Muscle of back (tissue), 11 donors: ENCODE measurements around the gene NKIRAS2. TPM values are rescaled to one million over a fixed set of nuclear protein-coding genes. Genes with fewer than 3 reads are reported as not detected.
A peak's percentile ranks its signal among the peaks of the same experiment; 100 is the strongest.
"Not testable (repeated sequence)": the region's sequence is repeated elsewhere in the genome, so short reads cannot be mapped to it uniquely, and the experiment has no call there.

Experiments used
- DNase-seq, 3 donors: peaks; one replicate each; pipeline versions ENCODE4 v3.0.0 to v3.0.0-alpha.2; 2013
- polyA plus RNA-seq, 10 donors: library from polyadenylated mRNA; unstranded; fragments of 120-200 nt; gene quantifications; one replicate each; pipeline ENCODE4 v1.2.1, GENCODE V29; 2013; ENCODE audit not compliant: insufficient read length in 10 of 10

Gene NKIRAS2
- polyA plus RNA-seq, 10 donors = 32.9 to 50.9 (median 41.2) TPM

DNA sequence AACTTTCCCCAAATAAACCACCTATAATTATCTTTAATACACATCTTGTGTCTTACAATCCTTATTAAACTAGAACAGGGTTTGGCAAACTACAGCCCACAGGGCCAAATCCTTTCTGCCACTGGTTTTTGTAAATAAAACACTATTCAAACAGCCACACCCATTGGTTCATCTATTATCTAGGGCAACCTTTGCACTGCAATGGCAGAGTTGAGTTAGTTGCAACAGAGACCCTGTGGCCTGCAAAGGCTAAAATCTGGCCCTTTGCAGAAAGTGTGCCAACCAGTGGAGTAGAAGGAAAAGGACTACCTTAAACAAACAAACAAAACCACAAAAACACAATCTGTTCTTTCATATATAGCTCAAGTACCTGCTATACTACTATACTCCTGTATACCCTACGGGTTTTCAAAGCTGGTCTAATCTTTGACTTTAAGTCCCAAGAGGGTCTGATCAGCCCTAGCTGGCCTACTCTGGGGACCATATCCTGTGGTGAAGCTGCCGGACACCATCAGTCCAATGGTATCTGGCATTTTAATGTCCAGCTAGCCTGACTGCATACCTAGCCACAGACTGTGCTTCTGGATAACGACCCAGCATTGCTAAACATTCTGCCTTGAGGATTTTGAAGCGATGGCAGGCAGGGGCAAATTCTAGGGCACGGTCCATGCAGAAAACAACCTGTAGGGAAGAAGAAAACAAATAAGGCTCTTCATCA, 30.0 kb upstream of the NKIRAS2 start:
- DNase-seq = no peak

- DNase-seq = peak; percentile 28 to 56 (median 33)
Measured at GRCh38 chr17:41992576-41992975, 27.3 kb upstream of the NKIRAS2 start.

- DNase-seq = no peak
Measured at GRCh38 chr17:41996855-41997164, 23.1 kb upstream of the NKIRAS2 start.

- no peak for DNase-seq
Measured at GRCh38 chr17:41998497-41998896, 21.4 kb upstream of the NKIRAS2 start.

- no peak for DNase-seq
Measured at GRCh38 chr17:42000413-42001133, 19.3 kb upstream of the NKIRAS2 start.

- no peak for DNase-seq
Measured at GRCh38 chr17:42001729-42002128, 18.2 kb upstream of the NKIRAS2 start.

GRCh38 chr17:42002175-42002791, 17.6 kb upstream of the NKIRAS2 start:
- no peak for DNase-seq

DNA sequence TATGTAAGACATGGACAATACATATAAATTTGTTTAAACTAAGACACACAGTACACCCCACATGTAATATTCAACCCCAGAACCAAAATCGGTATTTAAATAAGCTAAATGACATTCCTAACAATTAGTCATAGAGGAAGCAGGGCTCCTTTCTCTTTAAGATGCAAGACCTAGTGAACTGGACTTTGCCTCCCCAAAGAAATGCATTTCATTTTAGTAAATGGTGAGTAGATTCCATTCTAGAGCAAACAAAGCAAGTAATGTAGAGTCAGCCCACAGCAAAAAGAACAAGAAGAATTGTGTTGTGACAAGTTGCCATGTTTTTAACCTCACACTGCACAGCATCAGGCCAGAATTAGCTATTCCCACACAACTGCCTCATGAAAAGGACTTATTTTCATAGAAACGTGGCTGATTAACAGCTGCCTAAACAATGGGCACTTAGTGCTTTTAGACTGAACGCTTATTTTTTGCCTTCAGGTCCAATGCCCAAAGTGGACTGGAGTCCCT, 17.0 kb upstream of the NKIRAS2 start:
- DNase-seq = no peak

DNA sequence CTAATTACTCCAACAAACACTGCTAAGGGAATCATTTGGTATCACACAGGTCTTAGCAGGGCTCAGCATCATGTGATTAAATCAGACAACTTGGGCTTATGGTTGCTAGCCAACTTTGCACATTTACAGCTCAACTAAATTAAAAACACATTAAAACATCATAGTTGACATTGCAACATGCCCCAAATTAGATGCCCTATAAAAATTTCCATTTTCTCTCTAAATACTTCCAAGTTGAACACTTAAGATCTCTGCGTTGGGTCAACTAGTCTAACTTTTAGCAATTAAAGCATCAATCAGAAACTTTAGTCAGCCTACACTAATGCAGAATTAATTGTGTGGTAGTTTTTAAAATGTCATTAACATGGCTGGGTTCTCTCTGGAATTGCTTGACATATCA, 14.7 kb upstream of the NKIRAS2 start:
- DNase-seq = no peak

- no peak for DNase-seq
Measured at GRCh38 chr17:42009170-42009569, 10.7 kb upstream of the NKIRAS2 start.

- not testable (repeated sequence) for DNase-seq
Measured at GRCh38 chr17:42010266-42010680, 9.6 kb upstream of the NKIRAS2 start.

DNA sequence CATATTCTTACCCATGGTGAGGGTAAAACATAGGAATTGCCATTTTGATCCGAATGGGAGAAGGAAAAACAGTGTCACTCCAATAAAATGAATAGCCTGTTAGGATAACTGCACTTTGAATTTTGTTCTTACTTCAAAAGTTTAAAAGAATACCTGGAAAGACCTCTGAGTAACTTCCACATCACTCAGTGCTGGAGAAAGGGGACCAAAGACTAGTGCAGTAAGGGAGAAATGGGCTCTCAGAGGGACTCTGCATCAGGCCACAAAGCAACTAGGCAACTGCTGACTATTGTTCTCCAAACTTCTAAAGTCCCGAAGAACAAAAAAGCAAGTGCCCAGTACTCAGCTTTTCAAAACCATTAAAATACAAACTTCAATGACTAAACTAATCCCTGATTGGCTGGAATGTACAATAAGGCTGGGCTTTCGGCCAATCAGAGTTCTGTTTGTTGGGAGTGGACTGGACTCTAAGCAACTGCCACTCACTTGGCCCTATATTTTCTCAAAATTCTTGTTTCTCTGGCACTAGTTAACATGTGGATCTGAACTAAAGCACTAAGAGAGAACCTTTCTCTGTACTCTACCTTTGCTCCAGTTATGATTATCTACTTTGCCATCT, 8.9 kb upstream of the NKIRAS2 start:
- no peak for DNase-seq

DNA sequence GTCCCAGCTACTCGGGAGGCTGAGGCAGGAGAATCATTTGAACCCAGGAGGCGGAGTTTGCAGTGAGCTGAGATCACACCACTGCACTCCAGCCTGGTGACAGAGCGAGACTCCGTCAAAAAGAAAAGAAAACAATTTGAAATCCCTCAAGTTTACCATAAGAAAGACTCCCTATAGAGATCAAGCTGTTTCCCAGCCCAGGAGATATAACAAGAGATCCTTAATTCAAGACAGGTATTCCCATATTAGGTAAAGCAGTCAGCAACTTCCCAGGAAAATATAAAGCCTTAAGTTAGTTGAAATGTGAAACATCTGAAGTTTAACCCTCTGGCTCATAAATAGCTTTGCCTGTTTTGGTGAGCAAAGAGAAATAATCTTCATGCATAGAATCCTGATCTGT, 7.5 kb upstream of the NKIRAS2 start:
- DNase-seq = not testable (repeated sequence)

DNA sequence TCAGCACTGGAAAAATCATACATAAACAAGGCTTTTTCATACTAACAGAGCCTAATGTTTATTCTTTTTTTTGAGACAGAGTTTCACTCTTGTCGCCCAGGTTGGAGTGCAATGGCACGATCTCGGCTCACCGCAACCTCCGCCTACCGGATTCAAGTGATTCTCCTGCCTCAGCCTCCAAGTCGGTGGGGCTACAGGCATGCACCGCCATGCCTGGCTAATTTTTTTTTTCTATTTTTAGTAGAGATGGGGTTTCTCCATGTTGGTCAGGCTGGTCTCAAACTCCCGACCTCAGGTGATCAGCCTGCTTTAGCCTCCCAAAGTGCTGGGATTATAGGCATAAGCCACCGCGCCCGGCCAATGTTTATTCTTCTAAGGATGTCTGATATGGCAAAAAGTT, 6.2 kb upstream of the NKIRAS2 start:
- DNase-seq = not testable (repeated sequence)

DNA sequence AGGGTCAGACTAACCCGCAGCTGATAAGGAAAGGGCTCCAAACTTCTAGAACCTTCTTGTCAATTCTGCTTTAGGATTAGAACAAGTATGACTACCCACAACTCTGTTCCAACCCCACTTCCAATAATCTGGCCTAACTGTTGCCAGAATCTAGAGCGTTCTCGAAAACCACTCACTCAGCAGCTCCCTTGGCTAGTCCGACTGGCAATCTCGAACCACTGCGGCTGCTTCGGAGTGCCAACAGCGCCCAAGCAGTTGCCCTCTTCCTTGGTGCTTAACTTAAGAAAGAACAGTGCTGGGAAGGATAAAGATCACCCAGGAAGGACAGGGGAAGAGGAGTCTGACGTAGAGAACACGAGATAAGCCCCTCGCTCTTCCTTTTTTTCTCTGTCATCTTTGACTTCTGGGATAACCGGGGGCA, 3.5 kb upstream of the NKIRAS2 start:
- DNase-seq = no peak

DNA sequence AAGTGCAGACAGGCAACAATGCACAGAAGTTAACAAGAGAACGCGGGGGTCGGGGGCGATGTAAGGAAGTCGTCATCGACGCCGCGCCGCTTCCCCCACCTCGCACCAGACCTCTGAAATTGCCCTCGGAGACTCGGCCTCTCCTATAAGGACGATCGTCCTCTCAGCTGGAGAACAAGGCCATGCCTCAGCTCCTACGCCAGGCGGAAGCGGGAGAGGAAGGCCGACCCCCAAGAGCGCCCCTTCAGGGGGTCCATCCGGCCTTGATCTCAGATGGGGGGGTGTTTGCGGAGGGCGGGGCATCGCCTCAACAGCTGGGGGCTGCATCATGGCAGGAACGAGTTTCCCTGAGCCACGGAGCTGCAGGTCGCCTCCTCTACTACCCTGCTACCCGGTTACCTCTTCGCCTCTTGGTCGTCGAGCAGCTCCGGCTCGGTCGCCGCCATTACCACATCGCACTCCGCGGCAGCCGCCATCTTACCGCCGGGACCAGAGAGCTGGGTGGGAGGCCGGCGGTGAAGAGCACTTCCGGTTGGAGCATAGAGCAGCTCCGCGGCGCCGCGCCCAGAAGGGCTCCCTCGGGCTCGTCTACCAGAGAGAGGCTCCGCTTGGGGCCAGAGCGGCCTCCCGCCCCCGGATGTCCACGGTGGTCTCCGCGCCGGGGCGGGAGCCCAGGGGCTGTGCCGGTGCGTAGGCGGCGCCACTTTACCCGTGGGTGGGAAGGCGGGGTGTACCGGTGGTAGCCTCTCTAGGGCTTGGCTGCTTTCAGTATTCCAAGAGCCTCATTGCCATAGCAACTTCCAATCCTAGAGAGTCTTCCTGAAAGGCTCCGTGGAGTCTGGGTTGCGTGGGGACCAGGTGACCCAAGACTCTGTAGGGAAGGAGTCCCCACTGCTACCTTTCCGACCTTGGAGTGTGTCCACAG, 2.7 kb upstream of the NKIRAS2 start, which contains the start of gene DNAJC7:
Gene DNAJC7, minus strand, starts transcription at position 499 of the 925 bp plus-strand sequence. Its CDS starts 23 bp downstream, at position 476.
- DNase-seq = peak; percentile 91 to 97 (median 95)

DNA sequence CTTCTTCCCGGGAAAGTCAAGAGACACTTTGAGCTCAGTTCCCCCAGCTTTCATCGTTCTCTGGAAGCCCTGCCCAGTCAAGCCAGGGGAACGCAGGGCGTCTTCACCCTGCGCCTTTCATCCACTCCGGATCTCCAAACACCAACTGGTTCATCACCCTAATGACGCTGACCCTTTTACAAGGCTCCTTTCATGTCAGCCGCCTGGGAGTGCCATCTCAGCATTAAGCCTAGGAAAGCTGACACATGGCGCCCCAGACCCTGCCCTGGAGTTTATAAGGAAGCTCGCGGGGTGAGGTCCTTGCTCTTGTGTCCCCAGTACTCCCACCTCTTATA, 2.1 kb upstream of the NKIRAS2 start:
- no peak for DNase-seq

DNA sequence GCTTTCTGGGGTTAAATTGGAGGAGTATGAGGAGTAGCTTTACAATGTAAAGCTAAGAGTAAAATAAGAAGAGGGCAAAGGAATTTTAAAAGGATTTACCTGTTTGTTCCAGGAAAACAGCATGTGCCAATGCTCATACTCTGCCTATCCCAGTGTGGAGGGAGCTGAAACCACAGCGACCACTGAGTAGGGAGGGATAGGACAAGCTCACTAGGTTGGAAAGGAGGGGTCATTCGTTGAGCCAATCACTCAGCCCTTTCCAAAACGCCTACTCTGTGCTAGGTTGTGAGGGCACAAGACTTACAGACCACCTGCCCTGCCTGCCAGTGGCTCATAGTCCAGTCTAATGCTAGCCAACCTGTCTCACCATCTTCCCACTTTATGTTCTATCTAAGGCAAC, 1.6 kb upstream of the NKIRAS2 start:
- DNase-seq = no peak

DNA sequence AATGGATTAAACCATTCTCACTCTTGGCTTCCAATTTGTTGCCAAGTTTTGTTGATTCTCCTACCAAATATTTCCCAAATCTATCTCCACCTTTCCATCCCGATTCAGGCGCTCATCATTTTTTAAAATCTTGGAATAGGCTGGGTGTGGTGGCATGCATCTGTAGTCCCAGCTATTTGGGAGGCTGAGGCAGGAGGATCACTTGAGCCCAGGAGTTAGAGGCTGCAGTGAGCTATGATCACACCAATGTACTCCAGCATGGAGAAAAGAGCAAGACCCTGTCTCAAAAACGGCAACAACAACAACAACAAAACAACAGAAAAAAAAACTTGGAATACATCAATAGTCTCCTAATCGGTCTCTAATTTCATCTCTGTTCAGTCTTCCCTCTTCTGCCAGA, 902 bp upstream of the NKIRAS2 start:
- DNase-seq = no peak

GRCh38 chr17:42020845-42021244, 955 bp downstream of the NKIRAS2 start:
- DNase-seq = not testable (repeated sequence)
